SK-N-MC (cell line): ENCODE results near the gene TMEM63C.

Source experiments
- DNase-seq: peaks from one replicate; pipeline ENCODE4 v3.0.0-alpha.2; 2011; ENCODE audit warnings: low read depth, low spot score
- H3K27ac ChIP-seq: fragments of 200-600 bp; sonication (generic); 2 replicates; pipeline ENCODE4 v1.5.1; 2016; ENCODE audit warnings: mixed run types
- H3K36me3 ChIP-seq: fragments of 200-600 bp; sonication (generic); 2 replicates; pipeline ENCODE4 v1.6.1; 2017; ENCODE audit warnings: antibody characterized with exemption, low read length, mixed read lengths; ENCODE audit not compliant: insufficient read depth
- H3K4me3 ChIP-seq: fragments of 200-600 bp; sonication (generic); 2 replicates; pipeline ENCODE4 v1.5.1; 2016
- H3K9ac ChIP-seq: fragments of 200-600 bp; sonication (generic); 2 replicates; pipeline ENCODE4 v1.8.0; 2017; ENCODE audit warnings: mixed run types, mixed read lengths; ENCODE audit not compliant: insufficient read length
- H3K9me3 ChIP-seq: fragments of 200-600 bp; sonication (generic); 2 replicates; pipeline ENCODE4 v1.6.1; 2017; ENCODE audit warnings: low read depth, mild to moderate bottlenecking, antibody characterized with exemption, low read length, moderate library complexity, mixed read lengths
- EZH2 ChIP-seq: fragments of 200-600 bp; sonication (generic); IDR thresholded peaks from one replicate; pipeline ENCODE4 v1.6.1; 2017; ENCODE audit warnings: antibody characterized with exemption
- FOXP2 ChIP-seq: optimal IDR thresholded peaks from 2 replicates; pipeline ENCODE3; 2011; ENCODE audit warnings: mild to moderate bottlenecking, moderate library complexity; ENCODE audit not compliant: insufficient read depth; ENCODE audit errors: extremely low read length, control extremely low read depth
- POLR2AphosphoS5 ChIP-seq: IDR thresholded peaks from 2 replicates; pipeline ENCODE4 v1.6.1; 2012; ENCODE audit warnings: mild to moderate bottlenecking, low read depth, low read length, borderline replicate concordance

TMEM63C gene

DNA sequence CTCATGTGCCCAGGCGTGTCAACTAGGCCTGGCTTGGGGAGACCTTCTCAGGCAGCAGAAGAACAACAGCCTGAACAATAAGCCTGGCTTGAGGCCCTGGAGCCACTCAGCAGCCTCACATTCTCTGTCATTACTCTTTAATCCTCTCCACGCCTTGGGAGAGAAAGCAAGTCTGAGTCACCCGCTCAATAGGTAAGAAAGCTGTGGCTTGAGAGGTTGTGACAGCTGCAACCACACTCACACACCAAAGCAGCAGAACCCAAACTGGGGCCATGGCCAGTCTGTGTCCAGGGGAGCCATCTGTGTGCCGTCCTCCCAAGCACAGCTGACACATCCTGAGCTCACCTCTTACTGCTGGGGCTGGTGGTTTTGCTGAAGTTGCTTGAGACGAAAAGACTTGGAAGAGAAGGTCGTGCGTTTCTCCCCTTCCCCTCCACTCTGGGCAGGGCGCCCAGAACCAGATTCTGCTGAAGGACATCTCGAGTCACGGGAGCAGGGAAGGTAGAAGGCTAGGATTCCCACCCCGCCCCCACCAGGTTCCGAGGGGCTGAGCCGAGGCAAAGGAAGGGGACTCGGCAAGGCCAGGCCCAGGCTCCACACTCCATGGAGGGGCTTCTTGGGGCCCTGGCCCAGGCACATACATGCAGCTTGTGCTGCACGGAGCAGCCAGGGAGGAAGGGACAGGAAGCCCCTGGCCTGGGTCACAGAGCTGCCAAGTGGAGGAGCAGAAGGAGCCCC, 5.5 kb downstream of the TMEM63C start:
- H3K9ac ChIP-seq: no peak overlapping the region
- no peaks in the 10 kb centered on the region for H3K36me3 ChIP-seq
- DNase-seq: no peak
- no peak overlapping the region for H3K27ac ChIP-seq
- no peak for TF ChIP-seq EZH2
- H3K9me3 ChIP-seq: no peaks in the 10 kb centered on the region
- no peak overlapping the region for H3K4me3 ChIP-seq

DNA sequence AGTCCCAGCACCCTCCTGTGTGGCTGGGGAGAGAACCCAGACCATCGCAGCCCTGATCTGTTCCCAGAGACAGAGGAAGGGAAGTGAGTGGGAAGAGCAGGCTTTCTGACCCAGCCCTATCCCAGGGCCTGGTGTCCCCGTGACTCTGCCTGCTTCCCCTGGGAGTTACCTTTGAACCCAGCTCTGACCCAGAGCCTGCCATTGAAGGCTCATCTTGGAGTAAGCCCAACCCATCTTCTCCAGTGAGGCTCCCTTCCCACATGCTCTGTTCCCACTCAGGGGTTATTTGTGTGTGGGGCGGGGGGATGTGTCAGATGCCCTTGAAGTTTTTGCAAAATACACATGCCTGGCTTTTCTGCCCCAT, 6.0 kb downstream of the TMEM63C start:
- TF ChIP-seq EZH2: no peak
- TF ChIP-seq POLR2AphosphoS5: no peak
- no peak for TF ChIP-seq FOXP2
- Histone ChIP-seq H3K4me3 (no peak overlapping the region), H3K36me3 (no peaks in the 10 kb centered on the region), H3K9ac (no peak overlapping the region), H3K27ac (no peak overlapping the region), H3K9me3 (no peaks in the 10 kb centered on the region)
- DNase-seq: no peak

DNA sequence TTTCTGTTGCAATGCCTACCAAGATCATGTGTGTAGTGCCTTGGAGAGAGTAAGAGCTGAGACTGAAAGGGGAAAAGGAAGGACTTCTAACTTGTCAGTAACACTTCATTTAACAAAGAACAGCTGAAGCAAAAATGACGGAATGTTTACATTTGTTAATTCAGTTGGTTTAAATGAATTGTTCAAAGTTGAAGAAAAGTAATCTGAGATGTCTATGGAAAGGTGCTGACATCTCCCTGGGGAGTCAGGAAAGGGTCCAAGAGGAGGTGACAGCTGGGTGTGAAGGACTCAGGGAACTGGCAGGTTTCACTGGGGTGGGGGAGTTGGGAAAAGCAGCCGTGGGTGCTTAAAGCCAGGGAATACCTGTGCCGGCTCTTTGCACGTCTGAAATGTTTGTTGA, 7.9 kb downstream of the TMEM63C start:
- Histone ChIP-seq H3K27ac (no peak overlapping the region), H3K36me3 (no peaks in the 10 kb centered on the region), H3K4me3 (no peak overlapping the region), H3K9me3 (no peaks in the 10 kb centered on the region), H3K9ac (no peak overlapping the region)
- TF ChIP-seq FOXP2 (no peak), EZH2 (no peak), POLR2AphosphoS5 (no peak)
- DNase-seq: no peak

DNA sequence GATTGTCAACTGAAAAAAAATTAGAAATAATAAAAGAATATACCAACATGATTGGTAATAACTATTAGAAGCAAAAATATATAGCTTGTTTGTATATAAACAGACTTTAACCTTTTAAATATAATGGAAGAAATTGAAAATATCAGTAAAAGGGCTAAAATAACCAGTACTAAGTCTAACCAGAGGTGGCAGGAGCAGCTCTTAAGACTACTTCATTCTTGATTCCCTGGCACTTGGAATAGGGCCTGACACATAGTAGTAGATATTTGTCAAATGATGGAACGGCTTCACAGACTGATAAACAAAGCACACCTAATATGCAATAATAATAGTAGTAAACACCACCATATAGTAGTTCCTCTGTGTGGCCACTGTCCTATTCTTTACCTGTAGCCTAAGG, 9.4 kb downstream of the TMEM63C start:
- no peak overlapping the region for H3K4me3 ChIP-seq
- TF ChIP-seq FOXP2 (no peak), POLR2AphosphoS5 (no peak), EZH2 (no peak)
- H3K36me3 ChIP-seq: no peaks in the 10 kb centered on the region
- H3K27ac ChIP-seq: no peak overlapping the region
- H3K9ac ChIP-seq: no peak overlapping the region
- DNase-seq: no peak
- H3K9me3 ChIP-seq: no peaks in the 10 kb centered on the region

DNA sequence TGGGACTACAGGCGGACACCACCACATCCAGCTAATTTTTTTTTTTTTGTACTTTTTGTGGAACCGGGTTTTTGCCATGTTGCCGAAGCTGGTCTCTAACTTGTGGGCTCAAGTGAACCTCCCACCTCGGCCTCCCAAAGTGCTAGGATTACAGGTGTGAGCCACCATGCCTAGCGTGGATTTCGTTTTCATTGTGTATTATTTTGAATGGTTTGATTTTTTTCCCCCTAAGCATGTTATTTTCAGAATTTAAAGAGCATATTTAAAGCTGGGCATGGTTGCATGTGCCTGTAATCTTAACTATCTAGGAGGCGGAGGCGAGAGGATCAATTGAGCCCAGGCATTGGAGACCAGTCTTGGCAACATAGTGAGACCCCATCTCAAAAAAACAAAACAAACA, 13.1 kb downstream of the TMEM63C start:
- TF ChIP-seq POLR2AphosphoS5: no peak
- no peak for TF ChIP-seq FOXP2
- no peak for TF ChIP-seq EZH2
- Histone ChIP-seq H3K9me3 (no peaks in the 10 kb centered on the region), H3K27ac (no peak overlapping the region), H3K9ac (no peak overlapping the region), H3K36me3 (no peaks in the 10 kb centered on the region), H3K4me3 (no peak overlapping the region)
- no peak for DNase-seq

DNA sequence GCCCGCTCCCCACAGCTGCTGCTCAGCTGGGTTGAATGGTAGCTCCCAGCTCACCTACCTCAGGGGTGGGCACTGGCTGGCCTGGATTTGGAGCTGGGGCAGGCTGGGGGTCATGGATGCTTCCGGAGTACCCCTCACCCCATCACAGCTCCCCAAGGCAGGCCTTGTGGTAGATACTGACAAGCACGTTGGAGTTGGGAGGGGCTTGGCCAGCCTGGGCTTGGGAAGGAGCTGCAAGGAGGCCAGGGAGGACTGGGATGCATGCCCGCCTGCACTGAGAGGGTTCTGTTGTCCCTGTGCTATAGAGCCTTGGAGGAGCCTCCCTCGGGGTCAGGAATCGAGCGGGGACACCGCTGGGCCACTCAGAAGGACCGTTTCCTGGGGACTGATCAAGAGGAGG, 14.2 kb downstream of the TMEM63C start:
- H3K4me3 ChIP-seq: no peak overlapping the region
- TF ChIP-seq EZH2 (no peak), POLR2AphosphoS5 (no peak), FOXP2 (no peak)
- H3K9ac ChIP-seq: no peak overlapping the region
- no peak for DNase-seq
- no peaks in the 10 kb centered on the region for H3K9me3 ChIP-seq
- H3K27ac ChIP-seq: no peak overlapping the region
- H3K36me3 ChIP-seq: no peaks in the 10 kb centered on the region

DNA sequence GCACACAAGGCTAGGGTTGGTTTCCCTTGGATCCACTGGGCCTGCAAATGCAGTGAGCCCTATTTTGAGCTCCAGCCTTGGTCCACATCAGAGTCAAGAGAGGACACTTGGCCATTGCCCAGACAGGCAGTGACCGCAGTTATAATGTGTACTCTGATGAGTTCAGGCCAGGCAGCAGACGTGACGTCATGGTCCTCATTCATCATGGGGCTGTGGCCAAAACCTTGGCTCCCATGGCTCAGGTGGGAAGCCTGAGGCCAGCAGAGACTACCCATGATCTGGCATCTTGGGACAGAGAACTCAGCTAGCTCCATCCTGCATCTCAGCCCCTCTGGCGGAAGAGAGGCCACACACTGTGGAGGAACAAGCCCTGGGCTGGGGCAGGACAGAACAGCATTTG, 16.4 kb downstream of the TMEM63C start:
- DNase-seq: no peak
- TF ChIP-seq FOXP2: no peak
- no peak for TF ChIP-seq EZH2
- no peak for TF ChIP-seq POLR2AphosphoS5
- Histone ChIP-seq H3K4me3 (no peak overlapping the region), H3K36me3 (no peaks in the 10 kb centered on the region), H3K9me3 (no peaks in the 10 kb centered on the region), H3K27ac (no peak overlapping the region), H3K9ac (no peak overlapping the region)

DNA sequence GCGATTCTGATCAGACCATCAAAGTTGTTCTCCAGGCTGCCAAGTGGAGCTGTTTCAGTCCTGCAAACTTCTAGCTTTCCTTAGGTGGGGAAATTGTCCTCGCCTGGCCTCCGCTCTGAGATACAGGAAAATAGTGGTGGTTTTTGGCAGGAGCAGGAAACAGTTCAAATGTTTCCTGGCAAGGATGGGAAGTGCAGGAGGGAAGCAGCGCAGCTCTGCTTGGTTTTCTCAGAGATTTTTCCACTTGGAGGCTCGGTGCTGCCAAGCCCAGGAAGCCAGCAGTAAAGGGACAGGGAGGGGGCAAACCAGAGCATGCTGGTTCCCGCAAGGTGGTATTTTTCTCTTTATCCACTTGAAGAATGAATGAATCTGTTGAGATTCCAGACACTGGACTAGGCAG, 17.0 kb downstream of the TMEM63C start:
- Histone ChIP-seq H3K9ac (no peak overlapping the region), H3K4me3 (no peak overlapping the region), H3K9me3 (no peaks in the 10 kb centered on the region), H3K36me3 (no peaks in the 10 kb centered on the region), H3K27ac (no peak overlapping the region)
- TF ChIP-seq EZH2 (no peak), POLR2AphosphoS5 (no peak), FOXP2 (no peak)
- DNase-seq: no peak

DNA sequence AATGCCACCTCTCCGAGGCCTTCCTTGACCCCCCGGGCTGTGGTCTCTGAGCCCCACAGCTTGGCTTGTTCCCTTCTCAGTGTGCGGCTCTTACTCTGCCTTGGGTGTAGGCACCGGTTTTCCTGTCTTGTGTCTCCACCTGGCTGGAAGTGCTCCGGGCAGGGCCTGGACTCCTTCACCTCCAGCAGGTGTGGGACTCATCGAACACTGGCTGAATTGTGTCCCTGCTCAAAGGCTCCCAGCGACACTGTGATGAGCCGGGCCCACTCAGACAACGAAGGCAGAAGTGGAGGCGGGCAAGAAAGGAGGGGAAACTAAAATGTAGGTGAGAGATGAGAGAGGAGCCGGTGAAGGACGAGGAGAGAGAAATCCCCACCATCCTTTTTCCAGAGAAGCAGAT, 18.0 kb downstream of the TMEM63C start:
- no peak for DNase-seq
- H3K36me3 ChIP-seq: no peaks in the 10 kb centered on the region
- H3K27ac ChIP-seq: no peak overlapping the region
- TF ChIP-seq FOXP2: no peak
- no peak overlapping the region for H3K4me3 ChIP-seq
- H3K9me3 ChIP-seq: no peaks in the 10 kb centered on the region
- H3K9ac ChIP-seq: no peak overlapping the region
